Fibroblast of villous mesenchyme (primary cell): ENCODE results near the gene ASAP2. TPM values are rescaled to one million over a fixed set of nuclear protein-coding genes. Genes with fewer than 3 reads are reported as not detected.

Experiments
- DNase-seq: peaks from one replicate; pipeline ENCODE4 v3.0.0-alpha.2; 2010; ENCODE audit warnings: low read depth
- H3K4me3 ChIP-seq: 2 replicates; pipeline ENCODE4 v1.5.1; 2011; ENCODE audit warnings: low read depth, mild to moderate bottlenecking, low read length
- CTCF ChIP-seq: IDR thresholded peaks from 2 replicates; pipeline ENCODE4 v1.5.1; 2012; ENCODE audit warnings: low read depth, mild to moderate bottlenecking, low read length; ENCODE audit not compliant: insufficient read depth
- total RNA-seq: library from RNA; depleted of rRNA; stranded (reverse); fragments of >200 nt; gene quantifications from 2 replicates; pipeline ENCODE4 v1.2.3, GENCODE V29; 2012

ASAP2 gene
- total RNA-seq, 1 donor: 66.5 TPM

DNA sequence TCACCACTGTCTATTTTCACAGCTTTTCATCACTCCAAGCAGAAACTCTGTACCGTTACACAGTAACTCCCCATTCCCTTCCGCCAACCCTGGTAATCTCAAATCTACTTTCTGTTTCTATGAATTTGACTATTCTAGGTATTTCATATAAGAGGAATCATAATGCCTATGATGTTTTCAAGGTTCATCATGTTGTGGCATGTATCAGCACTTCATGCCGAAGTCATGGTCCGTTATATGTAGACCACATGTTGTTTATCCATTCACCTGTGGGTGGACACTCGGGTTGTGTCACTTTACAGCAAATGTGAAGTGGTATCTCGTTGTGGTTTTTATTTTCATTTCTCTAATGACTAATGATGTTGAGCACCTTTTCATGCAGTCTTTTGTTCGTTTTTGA lies 238.5 kb downstream of the ASAP2 start:
- TF ChIP-seq CTCF: no peak
- H3K4me3 ChIP-seq: no peak overlapping the region
- no peak for DNase-seq

- TF ChIP-seq CTCF: no peak
- no peak for DNase-seq
Observed at GRCh38 chr2:9451231-9451630, 244.6 kb downstream of the ASAP2 start.

More at GRCh38 chr2:9451231-9451630, 244.6 kb downstream of the ASAP2 start:
- H3K4me3 ChIP-seq: no peak overlapping the region

Other genes with a start within 250 kb of the ASAP2 start
- 33.5 and 72.5 TPM in 2 replicates for gene MBOAT2, start 203.1 kb upstream of the ASAP2 start, total RNA-seq
- 25.8 and 33.2 TPM in 2 replicates for gene ITGB1BP1, start 216.7 kb downstream of the ASAP2 start, total RNA-seq
- 41.9 and 68.2 TPM in 2 replicates for gene CPSF3, start 216.8 kb downstream of the ASAP2 start, total RNA-seq